H54 (cell line): ENCODE data around the gene PDE4D.

Experiments
- DNase-seq: peaks from one replicate; pipeline ENCODE4 v3.0.0; 2011; ENCODE audit warnings: low spot score, mixed read lengths; ENCODE audit not compliant: insufficient read length
- FAIRE-seq: peaks from 3 replicates; lab custom pipeline; 2011; peaks lifted over from hg19 to GRCh38; lab: Jason Lieb, UNC
- POLR2A ChIP-seq: IDR thresholded peaks from 2 replicates; pipeline ENCODE4 v1.6.1; 2011; ENCODE audit warnings: low read depth, mild to moderate bottlenecking, low read length

The PDE4D gene

DNA sequence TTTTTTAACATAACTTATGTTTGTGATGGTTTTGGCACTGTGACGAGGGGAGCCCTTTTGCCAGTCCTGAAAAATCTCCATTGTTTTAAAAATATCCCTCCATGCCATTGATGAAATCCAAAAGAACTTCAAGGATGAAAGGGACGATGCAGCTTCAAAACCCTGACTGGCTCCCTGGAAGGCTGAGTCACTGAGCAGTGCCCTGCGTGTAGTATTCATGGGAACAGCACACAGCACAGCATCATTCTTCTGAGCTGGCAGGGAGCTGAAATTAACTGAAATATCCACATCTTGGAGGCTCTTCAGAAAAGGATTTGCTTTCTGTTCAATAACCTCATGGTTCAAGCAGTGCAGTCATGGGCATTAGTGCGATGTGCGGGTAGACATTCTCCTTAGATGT is 29.7 kb downstream of the PDE4D start:
- no peak for TF ChIP-seq POLR2A
- DNase-seq (no peak), FAIRE-seq (no peak)

GRCh38 chr5:59856358-59856757 is 37.2 kb downstream of the PDE4D start:
- FAIRE-seq: no peak
- no peak for DNase-seq
- TF ChIP-seq POLR2A: no peak

DNA sequence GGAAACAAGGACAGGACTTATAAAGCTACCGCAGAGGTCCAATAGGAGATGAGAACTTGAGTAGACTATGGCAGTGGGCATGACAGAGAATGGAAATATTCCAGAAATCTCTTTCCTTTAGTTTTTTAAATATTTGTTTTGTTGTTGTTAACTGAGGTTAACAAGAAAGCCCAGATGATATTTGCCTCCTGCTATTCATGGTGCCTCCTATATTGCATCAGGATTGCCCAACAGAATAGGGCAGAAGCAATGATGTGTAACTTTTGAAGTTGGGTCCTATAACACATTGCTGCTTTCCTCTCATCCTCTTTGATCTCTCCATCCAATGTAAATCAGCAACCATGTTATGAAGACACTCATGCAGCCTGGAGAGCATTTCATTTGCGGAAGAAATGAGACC is 42.8 kb downstream of the PDE4D start:
- FAIRE-seq (no peak), DNase-seq (no peak)

DNA sequence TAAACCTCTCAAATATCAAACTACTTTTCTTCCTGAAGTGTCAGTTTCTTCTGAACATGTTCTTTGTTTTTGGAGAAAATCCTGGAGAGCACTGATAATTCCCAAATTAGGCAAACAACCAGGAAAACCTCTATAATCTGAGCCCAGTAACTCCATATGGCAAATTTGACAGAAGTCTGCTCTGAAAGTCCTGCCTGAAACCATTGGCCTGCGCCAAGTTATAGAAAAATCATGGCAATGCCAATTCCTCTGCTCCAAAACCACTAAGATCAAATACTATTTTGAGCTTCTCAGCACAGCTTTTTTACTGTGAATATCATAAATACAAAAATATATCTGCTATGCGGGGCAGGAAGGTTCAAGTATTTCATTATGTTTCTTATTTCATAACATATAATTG is 45.9 kb downstream of the PDE4D start:
- no peak for FAIRE-seq
- no peak for DNase-seq
- TF ChIP-seq POLR2A: no peak

More for the DNA sequence above, 42.8 kb downstream of the PDE4D start:
- no peak for TF ChIP-seq POLR2A

- FAIRE-seq (no peak), DNase-seq (no peak)
These were observed 47.8 kb downstream of the PDE4D start for GRCh38 chr5:59845730-59846129.

DNA sequence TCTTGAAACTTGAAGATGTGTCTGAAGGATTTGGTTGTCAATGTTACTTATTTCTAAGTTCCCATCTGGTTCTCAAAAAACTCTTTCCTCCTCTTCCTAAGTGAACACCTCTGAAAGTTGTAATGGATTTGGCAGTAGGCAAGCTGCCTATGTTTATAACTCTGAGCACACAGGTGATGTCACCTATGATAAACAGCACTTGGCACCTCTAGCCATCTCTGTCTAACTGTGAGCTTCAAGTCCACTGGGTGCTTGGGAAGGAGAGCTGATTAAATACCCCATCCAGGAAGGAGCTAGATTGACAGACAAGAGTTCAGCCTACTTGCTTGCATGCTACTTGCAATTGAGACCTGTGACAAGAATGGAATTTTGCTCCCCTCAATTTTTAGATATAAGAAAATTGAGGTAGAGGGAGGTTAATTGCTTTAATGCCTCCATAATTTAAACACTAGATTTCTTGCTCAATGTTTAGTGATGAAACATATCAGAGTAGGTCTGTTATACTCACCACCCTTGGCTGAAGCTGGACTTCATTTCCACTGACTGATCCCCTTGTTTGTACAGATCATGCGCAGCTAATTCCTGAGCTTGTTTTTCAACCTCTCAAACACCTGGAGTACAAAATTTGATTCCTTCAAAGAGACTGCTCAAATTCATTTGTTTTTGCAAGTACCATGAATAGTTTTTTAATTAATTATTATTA is 49.9 kb downstream of the PDE4D start:
- no peak for TF ChIP-seq POLR2A
- DNase-seq (no peak), FAIRE-seq (no peak)

More at GRCh38 chr5:59845730-59846129, 47.8 kb downstream of the PDE4D start:
- no peak for TF ChIP-seq POLR2A

DNA sequence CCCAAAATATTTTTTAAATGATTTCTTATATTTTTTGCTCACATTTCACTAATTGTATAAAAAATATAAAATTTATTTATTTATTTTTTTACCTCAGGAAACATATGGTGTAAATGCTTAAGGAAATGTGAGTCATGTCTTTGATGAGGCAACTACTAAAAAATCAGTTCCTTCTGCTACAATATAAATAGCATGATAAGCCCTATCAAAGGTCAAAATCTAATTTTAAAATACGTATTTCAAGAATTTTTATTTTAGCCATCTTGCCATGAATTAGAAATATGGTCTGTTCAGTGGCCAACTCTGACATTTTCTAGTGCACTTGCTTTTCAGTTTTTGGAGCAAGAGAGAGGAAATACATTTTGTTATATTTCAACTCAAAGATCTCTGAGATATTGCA is 50.5 kb downstream of the PDE4D start:
- TF ChIP-seq POLR2A: no peak
- no peak for FAIRE-seq
- DNase-seq: no peak

GRCh38 chr5:59840200-59840601 is 53.3 kb downstream of the PDE4D start:
- no peak for TF ChIP-seq POLR2A
- no peak for DNase-seq
- FAIRE-seq: no peak

GRCh38 chr5:59838989-59839388 is 54.5 kb downstream of the PDE4D start:
- FAIRE-seq (no peak), DNase-seq (no peak)
- no peak for TF ChIP-seq POLR2A

- DNase-seq: no peak
- TF ChIP-seq POLR2A: no peak
- FAIRE-seq: no peak
These were observed 55.5 kb downstream of the PDE4D start for GRCh38 chr5:59838067-59838466.

DNA sequence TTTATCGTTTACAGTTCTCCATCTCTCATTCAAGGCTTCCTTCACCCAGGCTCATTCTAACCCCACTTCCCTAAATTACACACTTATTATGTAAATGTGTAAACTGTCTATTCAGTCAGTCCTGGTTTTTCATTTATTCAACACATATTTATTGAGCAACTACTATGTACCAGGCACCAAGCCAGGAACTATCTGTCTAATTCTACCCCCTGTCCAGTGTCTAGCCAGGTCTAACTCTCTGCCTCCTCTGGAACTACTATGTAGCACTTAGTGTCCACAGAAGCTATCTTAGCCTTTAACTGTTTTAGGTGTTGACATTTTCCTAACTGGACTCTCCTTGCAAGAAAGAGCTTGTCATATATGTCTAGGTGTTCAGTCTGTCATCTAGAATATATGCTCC is 56.5 kb downstream of the PDE4D start:
- no peak for FAIRE-seq
- no peak for TF ChIP-seq POLR2A
- no peak for DNase-seq

GRCh38 chr5:59835800-59836199 is 57.7 kb downstream of the PDE4D start:
- TF ChIP-seq POLR2A: no peak
- FAIRE-seq: no peak
- no peak for DNase-seq

GRCh38 chr5:59833448-59833847 is 60.1 kb downstream of the PDE4D start:
- TF ChIP-seq POLR2A: no peak
- no peak for DNase-seq
- no peak for FAIRE-seq

DNA sequence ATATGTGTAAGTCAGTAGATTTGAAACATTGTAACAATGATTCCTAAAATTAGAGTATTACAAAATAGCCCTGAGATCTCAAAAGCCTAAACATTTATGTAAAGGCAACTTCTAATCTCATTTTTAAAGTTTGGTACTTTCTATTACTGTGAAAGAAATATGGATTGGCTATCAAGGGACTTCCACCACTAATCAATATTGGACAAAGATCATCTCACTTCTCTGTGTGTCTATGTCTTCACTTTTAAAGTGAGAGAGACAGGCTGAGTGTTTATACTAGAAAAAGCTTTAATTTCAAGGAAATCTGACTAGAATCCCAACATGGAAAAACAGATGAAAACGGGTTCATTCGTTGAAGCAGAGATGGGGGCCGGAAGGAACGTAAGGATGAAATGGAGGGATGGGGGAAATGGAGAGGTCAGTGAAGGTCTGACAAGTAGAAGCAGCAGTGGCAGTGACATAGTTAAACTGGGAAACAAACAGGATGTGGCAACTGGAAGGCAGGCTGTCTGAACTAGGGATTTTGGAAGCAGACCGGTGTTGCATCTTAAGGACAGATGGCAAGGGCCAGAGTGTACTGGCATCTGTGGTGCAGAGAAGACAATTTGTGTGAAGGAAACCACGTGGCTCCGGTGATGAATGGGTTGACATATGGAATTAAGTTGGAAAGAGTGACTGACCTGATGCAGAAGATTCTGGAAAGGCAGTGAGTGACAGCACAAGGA is 60.8 kb downstream of the PDE4D start:
- no peak for FAIRE-seq
- no peak for TF ChIP-seq POLR2A
- DNase-seq: no peak
